ENCODE results near the gene DDX3X. TPM values are rescaled to one million over a fixed set of nuclear protein-coding genes. Genes with fewer than 3 reads are reported as not detected.

Gene DDX3X
- total and polyA plus RNA-seq, 2 of the 13 experiments (the other 11 are each of a cell fraction or from before 2014, with no cell fraction given): 53.5 to 239 TPM

DNA sequence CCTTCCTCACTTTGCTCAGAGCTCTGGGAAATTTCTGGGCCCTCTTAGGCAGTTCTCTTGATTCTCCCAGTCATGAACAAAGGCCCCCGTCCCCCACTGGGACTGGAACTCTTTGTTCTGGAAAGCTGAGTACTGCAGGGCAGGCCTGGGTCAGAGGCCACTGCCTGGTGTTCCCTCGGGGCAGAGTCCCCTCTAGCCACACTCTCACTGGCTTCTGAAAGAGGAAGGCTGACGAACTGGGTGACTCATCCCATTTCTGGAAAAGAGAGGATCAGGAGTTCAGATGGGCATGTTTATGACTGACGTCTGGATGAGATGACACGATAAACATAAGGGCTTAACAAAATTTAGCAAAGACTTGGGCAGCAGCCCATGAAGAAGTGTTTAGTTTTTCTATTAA, 47.7 kb downstream of the DDX3X start (continued):
- TF ChIP-seq, protein P1, sequence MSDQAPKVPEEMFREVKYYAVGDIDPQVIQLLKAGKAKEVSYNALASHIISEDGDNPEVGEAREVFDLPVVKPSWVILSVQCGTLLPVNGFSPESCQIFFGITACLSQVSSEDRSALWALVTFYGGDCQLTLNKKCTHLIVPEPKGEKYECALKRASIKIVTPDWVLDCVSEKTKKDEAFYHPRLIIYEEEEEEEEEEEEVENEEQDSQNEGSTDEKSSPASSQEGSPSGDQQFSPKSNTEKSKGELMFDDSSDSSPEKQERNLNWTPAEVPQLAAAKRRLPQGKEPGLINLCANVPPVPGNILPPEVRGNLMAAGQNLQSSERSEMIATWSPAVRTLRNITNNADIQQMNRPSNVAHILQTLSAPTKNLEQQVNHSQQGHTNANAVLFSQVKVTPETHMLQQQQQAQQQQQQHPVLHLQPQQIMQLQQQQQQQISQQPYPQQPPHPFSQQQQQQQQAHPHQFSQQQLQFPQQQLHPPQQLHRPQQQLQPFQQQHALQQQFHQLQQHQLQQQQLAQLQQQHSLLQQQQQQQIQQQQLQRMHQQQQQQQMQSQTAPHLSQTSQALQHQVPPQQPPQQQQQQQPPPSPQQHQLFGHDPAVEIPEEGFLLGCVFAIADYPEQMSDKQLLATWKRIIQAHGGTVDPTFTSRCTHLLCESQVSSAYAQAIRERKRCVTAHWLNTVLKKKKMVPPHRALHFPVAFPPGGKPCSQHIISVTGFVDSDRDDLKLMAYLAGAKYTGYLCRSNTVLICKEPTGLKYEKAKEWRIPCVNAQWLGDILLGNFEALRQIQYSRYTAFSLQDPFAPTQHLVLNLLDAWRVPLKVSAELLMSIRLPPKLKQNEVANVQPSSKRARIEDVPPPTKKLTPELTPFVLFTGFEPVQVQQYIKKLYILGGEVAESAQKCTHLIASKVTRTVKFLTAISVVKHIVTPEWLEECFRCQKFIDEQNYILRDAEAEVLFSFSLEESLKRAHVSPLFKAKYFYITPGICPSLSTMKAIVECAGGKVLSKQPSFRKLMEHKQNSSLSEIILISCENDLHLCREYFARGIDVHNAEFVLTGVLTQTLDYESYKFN (CRISPR knock-in tag; conservative IDR thresholded peaks at IDR 0.05): peak; percentile 84
- TF ChIP-seq, protein P2, sequence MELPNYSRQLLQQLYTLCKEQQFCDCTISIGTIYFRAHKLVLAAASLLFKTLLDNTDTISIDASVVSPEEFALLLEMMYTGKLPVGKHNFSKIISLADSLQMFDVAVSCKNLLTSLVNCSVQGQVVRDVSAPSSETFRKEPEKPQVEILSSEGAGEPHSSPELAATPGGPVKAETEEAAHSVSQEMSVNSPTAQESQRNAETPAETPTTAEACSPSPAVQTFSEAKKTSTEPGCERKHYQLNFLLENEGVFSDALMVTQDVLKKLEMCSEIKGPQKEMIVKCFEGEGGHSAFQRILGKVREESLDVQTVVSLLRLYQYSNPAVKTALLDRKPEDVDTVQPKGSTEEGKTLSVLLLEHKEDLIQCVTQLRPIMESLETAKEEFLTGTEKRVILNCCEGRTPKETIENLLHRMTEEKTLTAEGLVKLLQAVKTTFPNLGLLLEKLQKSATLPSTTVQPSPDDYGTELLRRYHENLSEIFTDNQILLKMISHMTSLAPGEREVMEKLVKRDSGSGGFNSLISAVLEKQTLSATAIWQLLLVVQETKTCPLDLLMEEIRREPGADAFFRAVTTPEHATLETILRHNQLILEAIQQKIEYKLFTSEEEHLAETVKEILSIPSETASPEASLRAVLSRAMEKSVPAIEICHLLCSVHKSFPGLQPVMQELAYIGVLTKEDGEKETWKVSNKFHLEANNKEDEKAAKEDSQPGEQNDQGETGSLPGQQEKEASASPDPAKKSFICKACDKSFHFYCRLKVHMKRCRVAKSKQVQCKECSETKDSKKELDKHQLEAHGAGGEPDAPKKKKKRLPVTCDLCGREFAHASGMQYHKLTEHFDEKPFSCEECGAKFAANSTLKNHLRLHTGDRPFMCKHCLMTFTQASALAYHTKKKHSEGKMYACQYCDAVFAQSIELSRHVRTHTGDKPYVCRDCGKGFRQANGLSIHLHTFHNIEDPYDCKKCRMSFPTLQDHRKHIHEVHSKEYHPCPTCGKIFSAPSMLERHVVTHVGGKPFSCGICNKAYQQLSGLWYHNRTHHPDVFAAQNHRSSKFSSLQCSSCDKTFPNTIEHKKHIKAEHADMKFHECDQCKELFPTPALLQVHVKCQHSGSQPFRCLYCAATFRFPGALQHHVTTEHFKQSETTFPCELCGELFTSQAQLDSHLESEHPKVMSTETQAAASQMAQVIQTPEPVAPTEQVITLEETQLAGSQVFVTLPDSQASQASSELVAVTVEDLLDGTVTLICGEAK (IDR thresholded peaks at IDR 0.05): no peak
- TF ChIP-seq, protein P2 (CRISPR knock-in tag; IDR thresholded peaks at IDR 0.05): no peak
- TF ChIP-seq ZKSCAN8 (CRISPR knock-in tag; IDR thresholded peaks at IDR 0.05; ENCODE audit: borderline replicate concordance) (no peak), EEA1 (CRISPR knock-in tag; IDR thresholded peaks at IDR 0.05; ENCODE audit: borderline replicate concordance) (no peak), CREB1 (IDR thresholded peaks at IDR 0.05) (peak; percentile 71), CREB1 (CRISPR knock-in tag; IDR thresholded peaks at IDR 0.05) (peak; percentile 62), MXI1 (IDR thresholded peaks at IDR 0.05; ENCODE audit: borderline replicate concordance, low read depth, low read length) (no peak), CAMTA2 (CRISPR knock-in tag; IDR thresholded peaks at IDR 0.05; ENCODE audit: borderline replicate concordance) (no peak), ZNF746 (CRISPR knock-in tag; IDR thresholded peaks at IDR 0.05) (no peak), SP140L (CRISPR knock-in tag; IDR thresholded peaks at IDR 0.05; ENCODE audit: borderline replicate concordance) (no peak), MAF1 (CRISPR knock-in tag; IDR thresholded peaks at IDR 0.05; ENCODE audit: borderline replicate concordance) (no peak), PAF1 (CRISPR knock-in tag; IDR thresholded peaks at IDR 0.05) (no peak), ZNF296 (CRISPR knock-in tag; conservative IDR thresholded peaks at IDR 0.05) (no peak), RARG (CRISPR knock-in tag; IDR thresholded peaks at IDR 0.05; ENCODE audit: low read depth) (no peak), KLF12 (CRISPR knock-in tag; IDR thresholded peaks at IDR 0.05; ENCODE audit: borderline replicate concordance) (no peak), ZNF678 (CRISPR knock-in tag; IDR thresholded peaks at IDR 0.05) (no peak)
- TF ChIP-seq, protein P3, sequence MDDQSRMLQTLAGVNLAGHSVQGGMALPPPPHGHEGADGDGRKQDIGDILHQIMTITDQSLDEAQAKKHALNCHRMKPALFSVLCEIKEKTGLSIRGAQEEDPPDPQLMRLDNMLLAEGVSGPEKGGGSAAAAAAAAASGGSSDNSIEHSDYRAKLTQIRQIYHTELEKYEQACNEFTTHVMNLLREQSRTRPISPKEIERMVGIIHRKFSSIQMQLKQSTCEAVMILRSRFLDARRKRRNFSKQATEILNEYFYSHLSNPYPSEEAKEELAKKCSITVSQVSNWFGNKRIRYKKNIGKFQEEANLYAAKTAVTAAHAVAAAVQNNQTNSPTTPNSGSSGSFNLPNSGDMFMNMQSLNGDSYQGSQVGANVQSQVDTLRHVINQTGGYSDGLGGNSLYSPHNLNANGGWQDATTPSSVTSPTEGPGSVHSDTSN (CRISPR knock-in tag; IDR thresholded peaks at IDR 0.05; ENCODE audit: borderline replicate concordance): no peak

Measured in HepG2 (cell line).